GM12878 (cell line): ENCODE measurements around the gene ARL4D. TPM values are rescaled to one million over a fixed set of nuclear protein-coding genes. Genes with fewer than 3 reads are reported as not detected.

Experiments used
- ATAC-seq: fragments of 200-7000 bp; cut with Tn5 transposase; 3 replicates; pipeline ENCODE4 v1.9.1; 2020; ENCODE audit warnings: mild to moderate bottlenecking, moderate library complexity
- BruUV-seq: library from RNA; stranded (reverse); fragments of 400-500 nt; replicated peaks from 2 replicates; lab custom pipeline; 2021; lab: Mats Ljungman, UMichigan
- CTCF ChIA-PET: fragments of 300-600 bp; sonication (Branson Sonifier 250); formaldehyde crosslinking; extraction: SDS; loops from one replicate; lab custom pipeline; 2021; ENCODE audit warnings: inconsistent platforms; lab: Yijun Ruan, JAX
- POLR2A ChIA-PET: fragments of 350-600 bp; formaldehyde crosslinking; extraction: SDS; loops from one replicate; lab custom pipeline; 2021; ENCODE audit warnings: inconsistent platforms; lab: Charles Lee
- RAD21 ChIA-PET: fragments of 300-600 bp; sonication (Branson Sonifier 250); formaldehyde crosslinking; loops from one replicate; lab custom pipeline; 2023; ENCODE audit warnings: antibody characterized with exemption; ENCODE audit not compliant: unreplicated experiment; lab: Charles Lee
- SMC1A ChIA-PET: fragments of 300-600 bp; sonication (Branson Sonifier 250); formaldehyde crosslinking; loops from one replicate; lab custom pipeline; 2023; ENCODE audit not compliant: unreplicated experiment, uncharacterized antibody; lab: Charles Lee
- DNase-seq: peaks from one replicate; pipeline ENCODE4 v3.0.0-alpha.2; 2011; ENCODE audit warnings: low read depth, low spot score
- FAIRE-seq: peaks from 3 replicates; lab custom pipeline; 2011; peaks lifted over from hg19 to GRCh38; lab: Jason Lieb, UNC
- H2AFZ ChIP-seq: 2 replicates; pipeline ENCODE4 v1.6.0; 2011; ENCODE audit warnings: low read depth, low read length, control low read depth; ENCODE audit not compliant: control insufficient read depth
- H3K27ac ChIP-seq: 2 replicates; pipeline ENCODE4 v1.5.1; 2011; ENCODE audit warnings: control low read depth; ENCODE audit not compliant: control insufficient read depth, insufficient read depth
- H3K27me3 ChIP-seq, 2 experiments: replicated peaks in 1 of 2; 2 replicates each; pipeline versions ENCODE4 v1.6.0 to v1.6.1; 2011; ENCODE audit warnings: low read length in 1 of 2; ENCODE audit not compliant: control insufficient read depth in 2 of 2, insufficient read depth in 2 of 2
- H3K36me3 ChIP-seq, 2 experiments: 2 replicates each; pipeline ENCODE4 v1.5.1; 2011; ENCODE audit warnings: low read length in 1 of 2; ENCODE audit not compliant: control insufficient read depth in 2 of 2, insufficient read depth in 2 of 2
- H3K4me1 ChIP-seq: 2 replicates; pipeline ENCODE4 v1.6.1; 2011; ENCODE audit warnings: mild to moderate bottlenecking, low read length, moderate library complexity, mixed read lengths; ENCODE audit not compliant: control insufficient read depth, insufficient read depth
- H3K4me2 ChIP-seq: 2 replicates; pipeline ENCODE4 v1.6.0; 2011; ENCODE audit warnings: control low read depth; ENCODE audit not compliant: control insufficient read depth, insufficient read depth
- H3K4me3 ChIP-seq: fragments of 200-600 bp; sonication (generic); 2 replicates; pipeline ENCODE4 v1.5.1; 2016
- H3K79me2 ChIP-seq: 2 replicates; pipeline ENCODE4 v1.6.0; 2011; ENCODE audit warnings: low read length; ENCODE audit not compliant: control insufficient read depth, insufficient read depth
- H3K9ac ChIP-seq: 2 replicates; pipeline ENCODE4 v1.8.0; 2011; ENCODE audit warnings: low read length, control low read depth, mixed read lengths; ENCODE audit not compliant: control insufficient read depth, insufficient read depth
- H3K9me3 ChIP-seq: replicated peaks from 3 replicates; pipeline ENCODE4 v1.5.1; 2011; ENCODE audit warnings: mild to moderate bottlenecking, low read length; ENCODE audit not compliant: control insufficient read depth, insufficient read depth
- H4K20me1 ChIP-seq: 2 replicates; pipeline ENCODE4 v1.6.0; 2011; ENCODE audit not compliant: control insufficient read depth, insufficient read depth
- BHLHE40 ChIP-seq, 2 experiments: fragments of 450-650 bp in 1 of 2; IDR thresholded peaks; 2 replicates each; pipeline ENCODE4 v1.6.1; 2011 to 2017; ENCODE audit warnings: low read depth in 2 of 2, borderline replicate concordance in 1 of 2, improper control_type of control experiment in 1 of 2, low read length in 1 of 2, mild to moderate bottlenecking in 1 of 2
- CBX5 ChIP-seq: sonication (generic); IDR thresholded peaks from 2 replicates; pipeline ENCODE4 v1.6.1; 2016; ENCODE audit warnings: low read depth, moderate library complexity, mild to moderate bottlenecking, inconsistent platforms
- IRF3 ChIP-seq: fragments of 450-650 bp; IDR thresholded peaks from 2 replicates; pipeline ENCODE4 v1.6.1; 2014; ENCODE audit warnings: mild to moderate bottlenecking
- MXI1 ChIP-seq: fragments of 150-350 bp; IDR thresholded peaks from 2 replicates; pipeline ENCODE4 v1.6.1; 2011; ENCODE audit warnings: low read depth, mild to moderate bottlenecking, inconsistent platforms, low read length, improper control_type of control experiment
- NFYB ChIP-seq: IDR thresholded peaks from 2 replicates; pipeline ENCODE4 v1.6.1; 2011; ENCODE audit warnings: low read depth, mild to moderate bottlenecking, low read length, improper control_type of control experiment, moderate library complexity; ENCODE audit not compliant: insufficient read depth
- PBX3 ChIP-seq: IDR thresholded peaks from 2 replicates; pipeline ENCODE4 v1.6.1; 2011; ENCODE audit warnings: mild to moderate bottlenecking, low read depth, low read length, moderate library complexity; ENCODE audit not compliant: insufficient replicate concordance
- WGBS: methylation state at CpG from one replicate; pipeline ENCODE4 v1.1.6; 2016; ENCODE audit warnings: low lambda C conversion rate; ENCODE audit not compliant: insufficient replicate concordance, insufficient coverage; ENCODE audit errors: missing lambda C conversion rate; 5-methylcytosine and 5-hydroxymethylcytosine counted together
- in situ Hi-C: fragments of 300-500 bp; cut with MboI; formaldehyde crosslinking; loops from 9 replicates; pipeline ENCODE4 v1.14.3; 2018; ENCODE audit warnings: mixed read lengths
- intact Hi-C: fragments of 100-400 bp; cut with micrococcal nuclease; formaldehyde crosslinking; loops from one replicate; pipeline ENCODE4 v1.14.2; 2022; ENCODE audit not compliant: unreplicated experiment
- polyA plus RNA-seq, 11 experiments: library from polyadenylated mRNA; depleted of rRNA in 4 of 11; unstranded in 6 of 11; stranded (reverse) in 5 of 11; fragments of >200 nt; fragmentation: Nextera tagmentation in 4 of 11; fragmentation: Illumina TruSeq in 1 of 11; extraction: Ambion mirVana in 4 of 11; extraction: Trizol in 1 of 11; gene quantifications; 1 replicate in 1 of 11; 2 replicates in 10 of 11; pipeline versions ENCODE4 v1.2.1 to v1.2.3, GENCODE V29; 2011 to 2016; ENCODE audit warnings: inconsistent platforms in 2 of 11, missing spikeins in 2 of 11, low read depth in 1 of 11
- total RNA-seq, 4 experiments: library from RNA; depleted of rRNA in 3 of 4; stranded (reverse); fragments of >200 nt in 3 of 4; fragmentation: Illumina TruSeq in 1 of 4; extraction: Trizol in 1 of 4; gene quantifications; 2 replicates each; pipeline versions ENCODE4 v1.2.1 to v1.2.3, GENCODE V29; 2013 to 2021

Gene ARL4D
- total and polyA plus RNA-seq, 10 of the 15 experiments (the other 5 are each of a cell fraction or from before 2014, with no cell fraction given) = 0.10 to 1.5 (median 0.75) TPM

GRCh38 chr17:43380307-43380706 lies 18.5 kb upstream of the ARL4D start:
- Histone ChIP-seq H3K36me3 (no peaks in the 10 kb centered on the region), H2AFZ (no peak overlapping the region), H3K27me3 (no peaks in the 10 kb centered on the region), H3K4me1 (peaks cover 3% of the 10 kb centered on the region; the same call in 1 of the 2 replicates), H3K4me2 (no peak overlapping the region), H3K9me3 (peaks cover 15% of the 10 kb centered on the region), H4K20me1 (no peaks in the 10 kb centered on the region), H3K79me2 (no peaks in the 10 kb centered on the region), H3K27ac (no peak overlapping the region), H3K9ac (no peak overlapping the region), H3K4me3 (no peak overlapping the region)
- in situ Hi-C loops (no loop called here), intact Hi-C loops (no loop called here)
- no TSS peak for BruUV-seq
- TF ChIP-seq CBX5 (peak; percentile 97), PBX3 (no peak), NFYB (no peak), IRF3 (no peak), MXI1 (no peak), BHLHE40 (IDR thresholded peaks at IDR 0.05; ENCODE audit: borderline replicate concordance in 1 of 2, low read depth in 2 of 2, low read length in 1 of 2) (no peak)
- ChIA-PET RAD21 (no interaction called here), POLR2A (no interaction called here), CTCF (interaction anchor here (1.1 kb wide), 1 partner anchor 13 kb away, joined by 3 read pairs; no protein-coding TSS in a partner anchor), SMC1A (no interaction called here)
- ATAC-seq = no peak
- WGBS = 33% methylated on average over 5 of the region's 5 CpGs
- no peak for DNase-seq
- no peak for FAIRE-seq
